Transverse colon (tissue), 4 donors: ENCODE results near the gene OR51A4.

ENCODE experiments used
- CTCF ChIP-seq, 5 experiments: fragments of 200-600 bp in 3 of 5; fragments of 450-650 bp in 2 of 5; sonication (generic) in 3 of 5; IDR thresholded peaks; 1 replicate in 2 of 5; 2 replicates in 3 of 5; pipeline ENCODE4 v1.5.1; 2016 to 2017; ENCODE audit warnings: antibody characterized with exemption in 5 of 5, inconsistent platforms in 3 of 5, mild to moderate bottlenecking in 2 of 5, moderate library complexity in 1 of 5
- EP300 ChIP-seq: sonication (generic); formaldehyde crosslinking; IDR thresholded peaks from one replicate; pipeline ENCODE4 v1.6.1; 2017; ENCODE audit warnings: antibody characterized with exemption, low read depth
- POLR2A ChIP-seq: fragments of 450-650 bp; IDR thresholded peaks from one replicate; pipeline ENCODE4 v1.6.1; 2016; ENCODE audit warnings: antibody characterized with exemption, mild to moderate bottlenecking, moderate library complexity
- POLR2AphosphoS5 ChIP-seq, 3 donors: sonication (generic); formaldehyde crosslinking; IDR thresholded peaks; one replicate each; pipeline ENCODE4 v1.6.1; 2016; ENCODE audit warnings: antibody characterized with exemption in 3 of 3

- TF ChIP-seq CTCF (IDR thresholded peaks at IDR 0.05) (no peak), POLR2A (no peak), EP300 (no peak), POLR2AphosphoS5 (IDR thresholded peaks at IDR 0.05) (no peak)
These were observed 43.9 kb downstream of the OR51A4 start, which contains the start of gene OR51A7 for GRCh38 chr11:4903484-4903883.
